ENCODE results near the gene INSR. TPM values are rescaled to one million over a fixed set of nuclear protein-coding genes. Genes with fewer than 3 reads are reported as not detected.
"Not testable (repeated sequence)": the region's sequence is repeated elsewhere in the genome, so short reads cannot be mapped to it uniquely, and the experiment has no call there.

INSR gene
- total RNA-seq, 1 donor from 2014 or later = 44.7 TPM

DNA sequence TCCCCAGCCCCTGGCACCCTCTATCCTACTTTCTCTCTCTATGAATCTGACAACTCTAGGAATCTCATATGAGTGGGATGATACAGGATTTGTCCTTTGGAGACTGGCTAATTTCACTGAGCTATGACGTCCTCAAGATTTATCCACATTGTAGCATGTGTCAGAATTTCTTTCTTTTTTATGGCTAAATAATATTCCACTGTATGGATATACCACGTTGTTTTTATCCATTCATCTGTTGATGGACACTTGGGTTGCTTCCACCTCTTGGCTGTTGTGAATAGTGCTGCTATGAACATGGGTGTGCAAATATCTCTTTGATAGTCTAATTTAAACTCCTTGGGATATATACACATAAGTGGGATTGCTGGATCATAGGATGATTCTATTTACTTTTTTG lies 24.0 kb upstream of the INSR start:
- DNase-seq (ENCODE audit: low spot score in 2 of 2, unreplicated experiment in 2 of 2) = no peak
- peaks cover 4% of the 10 kb centered on the region for H3K36me3 Mint-ChIP-seq
- H3K27ac Mint-ChIP-seq = no peak overlapping the region
- TF ChIP-seq, protein P1, sequence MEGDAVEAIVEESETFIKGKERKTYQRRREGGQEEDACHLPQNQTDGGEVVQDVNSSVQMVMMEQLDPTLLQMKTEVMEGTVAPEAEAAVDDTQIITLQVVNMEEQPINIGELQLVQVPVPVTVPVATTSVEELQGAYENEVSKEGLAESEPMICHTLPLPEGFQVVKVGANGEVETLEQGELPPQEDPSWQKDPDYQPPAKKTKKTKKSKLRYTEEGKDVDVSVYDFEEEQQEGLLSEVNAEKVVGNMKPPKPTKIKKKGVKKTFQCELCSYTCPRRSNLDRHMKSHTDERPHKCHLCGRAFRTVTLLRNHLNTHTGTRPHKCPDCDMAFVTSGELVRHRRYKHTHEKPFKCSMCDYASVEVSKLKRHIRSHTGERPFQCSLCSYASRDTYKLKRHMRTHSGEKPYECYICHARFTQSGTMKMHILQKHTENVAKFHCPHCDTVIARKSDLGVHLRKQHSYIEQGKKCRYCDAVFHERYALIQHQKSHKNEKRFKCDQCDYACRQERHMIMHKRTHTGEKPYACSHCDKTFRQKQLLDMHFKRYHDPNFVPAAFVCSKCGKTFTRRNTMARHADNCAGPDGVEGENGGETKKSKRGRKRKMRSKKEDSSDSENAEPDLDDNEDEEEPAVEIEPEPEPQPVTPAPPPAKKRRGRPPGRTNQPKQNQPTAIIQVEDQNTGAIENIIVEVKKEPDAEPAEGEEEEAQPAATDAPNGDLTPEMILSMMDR (IDR thresholded peaks at IDR 0.05; ENCODE audit: unreplicated experiment) = no peak
- H3K27me3 Mint-ChIP-seq (ENCODE audit: low read depth) = no peaks in the 10 kb centered on the region
- no peaks in the 10 kb centered on the region for H3K4me1 Mint-ChIP-seq
- H3K4me3 Mint-ChIP-seq = no peak overlapping the region
- H3K9me3 Mint-ChIP-seq = peaks cover 11% of the 10 kb centered on the region

DNA sequence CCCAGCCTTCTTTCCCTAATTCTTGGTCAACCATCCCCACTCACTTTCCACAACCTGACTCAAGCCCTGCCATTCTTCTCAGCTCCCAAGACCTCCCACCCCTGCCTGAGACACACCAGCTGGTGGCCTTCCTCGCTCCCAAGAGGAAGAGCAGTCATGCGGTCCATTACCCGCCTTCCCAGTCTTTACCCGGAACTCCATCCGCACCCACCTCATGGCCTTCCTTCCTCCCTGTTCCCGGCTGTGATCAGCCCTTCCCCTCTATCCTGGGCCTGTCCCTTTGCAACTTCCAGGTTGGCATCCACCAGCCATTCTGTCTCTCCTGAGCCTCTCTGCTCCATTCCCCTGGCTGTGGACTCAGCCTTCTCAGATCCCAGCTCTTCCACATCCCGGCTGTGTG lies 18.6 kb upstream of the INSR start:
- TF ChIP-seq, protein P1 (IDR thresholded peaks at IDR 0.05; ENCODE audit: unreplicated experiment) = no peak
- no peak overlapping the region for H3K4me3 Mint-ChIP-seq
- no peaks in the 10 kb centered on the region for H3K36me3 Mint-ChIP-seq
- H3K27me3 Mint-ChIP-seq (ENCODE audit: low read depth) = no peaks in the 10 kb centered on the region
- H3K4me1 Mint-ChIP-seq = no peaks in the 10 kb centered on the region
- DNase-seq (ENCODE audit: low spot score in 2 of 2, unreplicated experiment in 2 of 2) = no peak
- H3K9me3 Mint-ChIP-seq = peaks cover 4% of the 10 kb centered on the region
- no peak overlapping the region for H3K27ac Mint-ChIP-seq

DNA sequence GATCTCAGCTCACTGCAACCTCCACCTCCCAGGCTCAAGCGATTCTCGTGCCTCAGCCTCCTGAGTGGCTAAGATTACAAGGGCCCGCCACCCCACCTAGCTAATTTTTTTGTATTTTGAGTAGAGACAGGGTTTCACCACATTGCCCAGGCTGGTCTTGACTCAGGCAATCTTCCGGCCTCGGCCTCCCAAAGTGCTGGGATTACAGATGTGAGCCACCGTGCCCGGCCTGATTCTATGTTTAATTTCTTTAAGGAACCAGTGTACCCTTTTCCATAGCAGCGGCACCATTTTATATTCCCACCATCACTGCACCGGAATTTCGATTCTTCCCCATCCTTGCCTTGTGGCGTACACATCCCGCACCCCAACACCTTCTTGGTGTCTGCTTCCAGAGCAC lies 17.7 kb upstream of the INSR start:
- TF ChIP-seq, protein P1 (IDR thresholded peaks at IDR 0.05; ENCODE audit: unreplicated experiment) = no peak
- Mint-ChIP-seq H3K27ac (no peak overlapping the region), H3K4me3 (no peak overlapping the region), H3K27me3 (ENCODE audit: low read depth) (no peaks in the 10 kb centered on the region), H3K4me1 (no peaks in the 10 kb centered on the region), H3K36me3 (no peaks in the 10 kb centered on the region), H3K9me3 (peaks cover 4% of the 10 kb centered on the region)
- DNase-seq (ENCODE audit: low spot score in 2 of 2, unreplicated experiment in 2 of 2) = no peak

DNA sequence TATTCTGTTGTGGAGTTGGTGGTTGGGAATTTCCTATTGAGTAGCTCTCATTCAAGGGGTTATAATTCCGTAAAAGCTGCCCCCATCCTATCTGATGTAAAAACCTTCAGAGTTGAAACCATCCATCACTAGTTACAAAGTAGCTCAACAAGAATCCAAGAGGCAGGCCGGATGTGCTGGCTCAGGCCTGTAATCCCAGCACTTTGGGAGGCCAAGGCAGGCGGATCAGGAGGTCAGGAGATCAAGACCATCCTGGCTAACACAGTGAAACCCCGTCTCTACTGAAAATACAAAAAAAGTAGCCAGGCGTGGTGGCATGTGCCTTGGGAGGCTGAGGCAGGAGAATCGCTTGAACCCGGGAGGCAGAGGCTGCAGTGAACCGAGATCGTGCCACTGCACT lies 14.1 kb upstream of the INSR start:
- not testable (repeated sequence) for DNase-seq (ENCODE audit: low spot score in 2 of 2, unreplicated experiment in 2 of 2); H3K4me3 Mint-ChIP-seq; H3K27ac Mint-ChIP-seq; H3K27me3 Mint-ChIP-seq (ENCODE audit: low read depth); H3K36me3 Mint-ChIP-seq; H3K4me1 Mint-ChIP-seq; H3K9me3 Mint-ChIP-seq

DNA sequence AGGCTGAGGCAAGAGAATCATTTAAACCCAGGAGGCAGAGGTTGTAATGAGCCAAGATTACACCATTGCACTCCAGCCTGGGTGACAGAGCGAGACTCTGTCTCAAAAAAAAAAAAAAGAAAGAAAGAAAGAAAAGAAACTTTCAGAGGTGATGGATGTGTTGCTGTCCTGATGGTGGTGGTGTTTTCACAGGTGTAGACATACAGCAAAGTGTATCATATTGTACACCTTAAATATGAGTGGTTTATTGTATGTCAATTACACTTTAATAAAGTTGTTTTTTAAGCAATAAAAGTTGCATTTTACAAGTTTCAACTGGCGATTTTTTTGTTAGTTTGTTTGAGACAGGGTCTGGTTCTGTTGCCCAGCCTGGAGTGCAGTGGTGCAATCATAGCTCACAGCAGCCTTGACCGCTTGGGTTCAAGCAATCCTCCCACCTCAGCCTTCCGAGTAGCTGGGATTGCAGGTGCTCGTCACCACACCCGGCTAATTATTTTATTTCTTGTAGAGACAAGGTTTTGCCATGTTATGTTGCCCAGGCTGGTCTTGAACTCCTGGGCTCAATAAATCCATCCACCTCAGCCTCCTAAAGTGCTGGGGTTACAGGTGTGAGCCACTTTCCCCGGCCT lies 13.5 kb upstream of the INSR start:
- no peaks in the 10 kb centered on the region for H3K4me1 Mint-ChIP-seq
- H3K27ac Mint-ChIP-seq = no peak overlapping the region
- no peaks in the 10 kb centered on the region for H3K36me3 Mint-ChIP-seq
- no peak for DNase-seq (ENCODE audit: low spot score in 2 of 2, unreplicated experiment in 2 of 2)
- peaks cover 3% of the 10 kb centered on the region for H3K27me3 Mint-ChIP-seq (ENCODE audit: low read depth)
- H3K9me3 Mint-ChIP-seq = no peaks in the 10 kb centered on the region
- no peak overlapping the region for H3K4me3 Mint-ChIP-seq
- TF ChIP-seq, protein P1 (IDR thresholded peaks at IDR 0.05; ENCODE audit: unreplicated experiment) = no peak

DNA sequence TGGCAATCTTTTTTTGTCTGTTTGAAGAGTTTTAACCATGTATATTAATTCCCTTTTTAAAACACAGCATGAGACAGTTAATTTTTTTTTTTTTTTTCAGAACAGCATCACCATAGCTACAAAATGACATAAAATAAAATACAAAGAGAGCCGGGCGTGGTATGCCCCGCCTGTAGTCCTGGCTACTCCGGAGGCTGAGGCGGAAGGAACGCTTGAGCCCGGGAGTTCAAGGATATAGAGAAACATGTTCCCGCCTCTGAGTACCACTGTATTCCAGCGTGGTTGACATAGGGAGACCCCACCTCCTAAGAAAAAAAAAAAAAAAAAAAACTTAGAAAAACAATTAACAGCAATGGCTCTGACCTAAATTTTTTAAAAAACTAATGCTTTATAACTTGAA lies 10.0 kb upstream of the INSR start:
- TF ChIP-seq, protein P1 (IDR thresholded peaks at IDR 0.05; ENCODE audit: unreplicated experiment) = no peak
- Mint-ChIP-seq H3K4me3 (no peak overlapping the region), H3K9me3 (no peaks in the 10 kb centered on the region), H3K27me3 (ENCODE audit: low read depth) (peaks cover 13% of the 10 kb centered on the region), H3K4me1 (no peaks in the 10 kb centered on the region), H3K27ac (no peak overlapping the region), H3K36me3 (no peaks in the 10 kb centered on the region)
- DNase-seq (ENCODE audit: low spot score in 2 of 2, unreplicated experiment in 2 of 2) = no peak

Measured in mesothelial cell of epicardium (in vitro differentiated cells).